CD4-positive, CD25-positive, alpha-beta regulatory T cell (primary cell): ENCODE measurements around the gene STXBP4. TPM values are rescaled to one million over a fixed set of nuclear protein-coding genes. Genes with fewer than 3 reads are reported as not detected.
A peak's percentile ranks its signal among the peaks of the same experiment; 100 is the strongest.

Source experiments
- ATAC-seq, 2 donors: fragments of 150-1000 bp; cut with Tn5 transposase; one replicate each; pipeline ENCODE4 v1.10.0; 2021; ENCODE audit warnings: low read depth in 2 of 2, moderate number of reproducible peaks in 2 of 2, moderate library complexity in 1 of 2
- DNase-seq, 3 donors: peaks; one replicate each; pipeline versions ENCODE4 v3.0.0 to v3.0.0-alpha.2; 2012 to 2022; ENCODE audit warnings: mixed read lengths in 1 of 3
- H3K27ac ChIP-seq: one replicate; pipeline ENCODE4 v1.7.0; 2013; ENCODE audit warnings: mild to moderate bottlenecking, low read length; ENCODE audit not compliant: insufficient read depth, poor library complexity, severe bottlenecking
- H3K27me3 ChIP-seq: one replicate; pipeline ENCODE4 v1.7.0; 2013; ENCODE audit warnings: low read length; ENCODE audit not compliant: control insufficient read depth, insufficient read depth
- H3K36me3 ChIP-seq: one replicate; pipeline ENCODE4 v1.7.0; 2013; ENCODE audit warnings: mild to moderate bottlenecking, low read length, moderate library complexity; ENCODE audit not compliant: control insufficient read depth, insufficient read depth
- H3K4me1 ChIP-seq: 2 replicates; pipeline ENCODE4 v1.7.0; 2013; ENCODE audit warnings: mild to moderate bottlenecking, low read length; ENCODE audit not compliant: insufficient read depth, control insufficient read depth, poor library complexity, severe bottlenecking
- H3K4me3 ChIP-seq: one replicate; pipeline ENCODE4 v1.7.0; 2013; ENCODE audit warnings: low read depth, mild to moderate bottlenecking, low read length, moderate library complexity
- H3K9me3 ChIP-seq, 2 experiments: 1 replicate in 1 of 2; 2 replicates in 1 of 2; pipeline ENCODE4 v1.7.0; 2013; ENCODE audit warnings: low read length in 2 of 2, mild to moderate bottlenecking in 1 of 2, moderate library complexity in 1 of 2; ENCODE audit not compliant: control insufficient read depth in 2 of 2
- H3K27ac Mint-ChIP-seq, 3 donors: one replicate each; pipeline ENCODE4 v1.8.0; 2020 to 2022; ENCODE audit warnings: mild to moderate bottlenecking in 3 of 3, mixed read lengths in 3 of 3, moderate library complexity in 2 of 3
- H3K27me3 Mint-ChIP-seq: one replicate; pipeline ENCODE4 v1.8.0; 2022; ENCODE audit warnings: mild to moderate bottlenecking, mixed read lengths
- H3K36me3 Mint-ChIP-seq: one replicate; pipeline ENCODE4 v1.8.0; 2020; ENCODE audit warnings: mixed read lengths
- H3K4me1 Mint-ChIP-seq, 4 donors: one replicate each; pipeline ENCODE4 v1.8.0; 2020 to 2022; ENCODE audit warnings: mixed read lengths in 4 of 4, mild to moderate bottlenecking in 1 of 4
- H3K4me3 Mint-ChIP-seq, 4 donors: one replicate each; pipeline ENCODE4 v1.8.0; 2020 to 2022; ENCODE audit warnings: mild to moderate bottlenecking in 4 of 4, mixed read lengths in 4 of 4, moderate library complexity in 3 of 4
- H3K9me3 Mint-ChIP-seq, 7 donors: one replicate each; pipeline ENCODE4 v1.8.0; 2020 to 2022; ENCODE audit warnings: mixed read lengths in 7 of 7, mild to moderate bottlenecking in 3 of 7, moderate library complexity in 2 of 7
- polyA plus RNA-seq, 4 donors: library from polyadenylated mRNA; unstranded; fragments of 300-500 nt; fragmentation: Illumina TruSeq; gene quantifications; one replicate each; pipeline ENCODE4 v1.2.3, GENCODE V29; 2021
- total RNA-seq: library from RNA; stranded (reverse); gene quantifications from one replicate; pipeline ENCODE4 v1.2.3, GENCODE V29; 2022

The STXBP4 gene
- total and polyA plus RNA-seq, 5 donors from 2014 or later, result 2.4 to 7.6 (median 2.7) TPM

DNA sequence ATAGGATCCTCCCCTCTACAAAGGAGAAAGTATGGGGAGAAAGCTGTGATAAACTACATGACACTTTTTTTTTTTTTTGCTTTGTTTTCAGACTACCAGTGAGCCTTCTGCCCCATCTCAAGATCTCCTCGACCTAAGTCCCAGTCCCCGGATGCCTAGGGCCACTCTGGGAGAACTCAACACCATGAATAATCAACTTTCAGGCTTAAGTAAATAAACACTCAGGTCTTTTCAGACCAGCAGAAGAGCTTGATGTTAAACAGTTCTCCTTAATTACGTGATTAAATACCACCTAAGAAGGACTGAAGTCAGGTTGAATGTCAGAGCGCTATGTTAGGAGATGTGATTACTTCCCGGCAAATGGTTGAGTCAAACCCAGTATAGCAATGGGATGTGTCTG is 31.5 kb upstream of the STXBP4 start:
- no peaks in the 10 kb centered on the region for H3K36me3 Mint-ChIP-seq
- H3K27me3 Mint-ChIP-seq, result peaks cover 9% of the 10 kb centered on the region
- Histone ChIP-seq H3K4me1 (no peaks in the 10 kb centered on the region), H3K4me3 (no peak overlapping the region), H3K27ac (no peak overlapping the region), H3K9me3 (no peaks in the 10 kb centered on the region), H3K36me3 (no peaks in the 10 kb centered on the region), H3K27me3 (peaks cover 5% of the 10 kb centered on the region)
- ATAC-seq, result no peak
- H3K9me3 Mint-ChIP-seq, result peaks cover 0 to 4% (median 0%) of the 10 kb centered on the region in 7 donors
- no peak overlapping the region for H3K27ac Mint-ChIP-seq
- DNase-seq, result no peak
- H3K4me1 Mint-ChIP-seq, result no peaks in the 10 kb centered on the region
- no peak overlapping the region for H3K4me3 Mint-ChIP-seq

DNA sequence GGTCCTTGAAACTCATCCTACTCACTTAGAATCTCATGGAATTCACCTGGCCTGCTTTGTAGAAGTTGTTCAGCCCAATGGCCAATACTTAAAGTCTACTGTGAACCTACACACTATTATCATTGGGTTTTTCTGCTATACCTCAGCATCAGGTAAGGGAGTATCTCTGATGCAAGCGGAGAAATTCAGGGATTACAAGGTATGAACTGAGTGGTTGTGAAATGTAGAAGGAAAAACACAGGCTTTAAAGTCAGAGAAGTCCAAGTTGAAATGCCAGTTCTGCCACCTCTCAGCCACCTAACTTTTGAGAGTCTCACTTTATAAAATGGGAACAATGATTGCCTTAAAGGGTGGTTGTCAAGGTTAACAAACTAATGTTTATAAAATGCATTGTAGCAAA is 31.1 kb upstream of the STXBP4 start:
- Mint-ChIP-seq H3K4me1 (no peaks in the 10 kb centered on the region), H3K27ac (no peak overlapping the region), H3K9me3 (peaks cover 0 to 4% (median 0%) of the 10 kb centered on the region in 7 donors), H3K36me3 (no peaks in the 10 kb centered on the region), H3K27me3 (peaks cover 9% of the 10 kb centered on the region), H3K4me3 (no peak overlapping the region)
- Histone ChIP-seq H3K4me1 (no peaks in the 10 kb centered on the region), H3K9me3 (no peaks in the 10 kb centered on the region), H3K27ac (no peak overlapping the region), H3K27me3 (peaks cover 5% of the 10 kb centered on the region), H3K36me3 (no peaks in the 10 kb centered on the region), H3K4me3 (no peak overlapping the region)
- no peak for DNase-seq
- no peak for ATAC-seq

DNA sequence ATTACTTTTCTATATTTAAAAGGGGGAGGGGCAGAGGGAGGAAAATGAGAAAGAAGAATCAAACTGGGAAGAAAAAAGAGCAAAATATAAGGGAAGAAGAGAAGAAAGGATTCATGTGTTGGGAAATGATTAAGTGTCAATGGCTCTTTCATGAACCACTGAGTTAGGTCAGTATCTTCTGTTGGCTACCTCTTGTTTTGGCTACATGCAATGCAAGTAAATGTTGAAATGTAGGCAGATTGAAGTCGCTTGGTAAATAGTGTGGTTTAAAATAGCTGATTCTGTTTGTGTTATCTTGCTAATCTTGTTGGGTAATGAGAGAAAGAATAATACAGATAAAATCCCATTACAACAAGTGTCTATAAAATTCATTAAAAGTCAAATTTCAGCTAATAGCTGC is 27.3 kb upstream of the STXBP4 start:
- no peak for DNase-seq
- no peak overlapping the region for H3K27ac Mint-ChIP-seq
- Histone ChIP-seq H3K36me3 (no peaks in the 10 kb centered on the region), H3K9me3 (no peaks in the 10 kb centered on the region), H3K27ac (no peak overlapping the region), H3K4me3 (no peak overlapping the region), H3K4me1 (no peaks in the 10 kb centered on the region), H3K27me3 (peaks cover 5% of the 10 kb centered on the region)
- peaks cover 21% of the 10 kb centered on the region for H3K27me3 Mint-ChIP-seq
- no peaks in the 10 kb centered on the region for H3K4me1 Mint-ChIP-seq
- no peak overlapping the region for H3K4me3 Mint-ChIP-seq
- no peak for ATAC-seq
- no peaks in the 10 kb centered on the region for H3K36me3 Mint-ChIP-seq
- H3K9me3 Mint-ChIP-seq, result peaks cover 0 to 7% (median 0%) of the 10 kb centered on the region in 7 donors

GRCh38 chr17:54944796-54945195 is 23.8 kb upstream of the STXBP4 start:
- no peaks in the 10 kb centered on the region for H3K36me3 ChIP-seq
- H3K9me3 Mint-ChIP-seq, result peaks cover 0 to 9% (median 0%) of the 10 kb centered on the region in 7 donors
- no peak for ATAC-seq
- no peaks in the 10 kb centered on the region for H3K9me3 ChIP-seq
- H3K4me3 ChIP-seq, result no peak overlapping the region
- DNase-seq, result no peak
- no peak overlapping the region for H3K27ac Mint-ChIP-seq
- no peaks in the 10 kb centered on the region for H3K4me1 ChIP-seq
- H3K4me1 Mint-ChIP-seq, result peaks cover 0 to 3% (median 0%) of the 10 kb centered on the region in 4 donors
- no peak overlapping the region for H3K4me3 Mint-ChIP-seq
- H3K27ac ChIP-seq, result no peak overlapping the region
- H3K27me3 Mint-ChIP-seq, result peaks cover 27% of the 10 kb centered on the region
- H3K36me3 Mint-ChIP-seq, result no peaks in the 10 kb centered on the region
- peaks cover 6% of the 10 kb centered on the region for H3K27me3 ChIP-seq

- Mint-ChIP-seq H3K27me3 (peaks cover 27% of the 10 kb centered on the region), H3K4me3 (no peak overlapping the region), H3K9me3 (peaks cover 0 to 9% (median 0%) of the 10 kb centered on the region in 7 donors), H3K4me1 (peaks cover 0 to 3% (median 0%) of the 10 kb centered on the region in 4 donors), H3K27ac (no peak overlapping the region), H3K36me3 (no peaks in the 10 kb centered on the region)
- no peak for ATAC-seq
- no peak for DNase-seq
- Histone ChIP-seq H3K4me1 (no peaks in the 10 kb centered on the region), H3K4me3 (no peak overlapping the region), H3K27ac (no peak overlapping the region), H3K27me3 (peaks cover 6% of the 10 kb centered on the region), H3K9me3 (no peaks in the 10 kb centered on the region), H3K36me3 (no peaks in the 10 kb centered on the region)
Measured at GRCh38 chr17:54945231-54945630, 23.3 kb upstream of the STXBP4 start.

GRCh38 chr17:54945671-54946070 is 22.9 kb upstream of the STXBP4 start:
- no peaks in the 10 kb centered on the region for H3K36me3 Mint-ChIP-seq
- Histone ChIP-seq H3K27ac (no peak overlapping the region), H3K27me3 (peaks cover 6% of the 10 kb centered on the region), H3K9me3 (no peaks in the 10 kb centered on the region), H3K36me3 (no peaks in the 10 kb centered on the region), H3K4me3 (no peak overlapping the region), H3K4me1 (no peaks in the 10 kb centered on the region)
- peaks cover 27% of the 10 kb centered on the region for H3K27me3 Mint-ChIP-seq
- DNase-seq (no peak), ATAC-seq (no peak)
- no peak overlapping the region for H3K4me3 Mint-ChIP-seq
- H3K27ac Mint-ChIP-seq, result no peak overlapping the region
- H3K4me1 Mint-ChIP-seq, result peaks cover 0 to 3% (median 0%) of the 10 kb centered on the region in 4 donors
- peaks cover 0 to 9% (median 0%) of the 10 kb centered on the region in 7 donors for H3K9me3 Mint-ChIP-seq

GRCh38 chr17:54947396-54947795 is 21.2 kb upstream of the STXBP4 start:
- Mint-ChIP-seq H3K36me3 (peaks cover 8% of the 10 kb centered on the region), H3K4me3 (no peak overlapping the region), H3K9me3 (peaks cover 0 to 5% (median 0%) of the 10 kb centered on the region in 7 donors), H3K27ac (no peak overlapping the region), H3K4me1 (peaks cover 0 to 3% (median 0%) of the 10 kb centered on the region in 4 donors), H3K27me3 (peaks cover 27% of the 10 kb centered on the region)
- H3K4me1 ChIP-seq, result no peaks in the 10 kb centered on the region
- no peaks in the 10 kb centered on the region for H3K9me3 ChIP-seq
- no peak overlapping the region for H3K27ac ChIP-seq
- ATAC-seq, result no peak
- peaks cover 6% of the 10 kb centered on the region for H3K27me3 ChIP-seq
- H3K36me3 ChIP-seq, result no peaks in the 10 kb centered on the region
- no peak overlapping the region for H3K4me3 ChIP-seq
- no peak for DNase-seq

DNA sequence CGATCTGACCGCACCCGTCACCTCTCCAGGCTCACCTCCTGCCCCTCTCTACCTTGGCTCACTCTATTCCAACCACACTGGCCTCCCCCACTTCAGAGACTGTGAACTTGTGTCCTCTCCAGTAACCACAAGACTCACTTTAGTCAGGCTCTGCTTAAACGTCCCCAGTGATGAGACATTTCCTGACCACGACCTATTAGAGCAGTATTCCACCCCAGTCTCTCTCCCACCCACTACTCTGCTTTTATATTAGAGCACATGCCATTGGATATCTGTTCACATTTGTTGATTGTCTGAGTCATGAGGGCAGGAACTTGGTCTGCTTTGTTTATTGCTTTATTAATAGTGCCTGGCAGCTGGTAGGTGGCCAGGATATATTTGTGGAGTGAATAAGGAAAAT is 20.2 kb upstream of the STXBP4 start:
- Mint-ChIP-seq H3K27ac (no peak overlapping the region), H3K9me3 (peaks cover 0 to 5% (median 0%) of the 10 kb centered on the region in 7 donors), H3K36me3 (peaks cover 8% of the 10 kb centered on the region), H3K27me3 (peaks cover 27% of the 10 kb centered on the region), H3K4me1 (peaks cover 0 to 3% (median 0%) of the 10 kb centered on the region in 4 donors), H3K4me3 (peak overlapping the region in 1 of 4 donors; percentile 33)
- DNase-seq, result no peak
- Histone ChIP-seq H3K36me3 (no peaks in the 10 kb centered on the region), H3K4me1 (no peaks in the 10 kb centered on the region), H3K4me3 (no peak overlapping the region), H3K9me3 (no peaks in the 10 kb centered on the region), H3K27me3 (peaks cover 6% of the 10 kb centered on the region), H3K27ac (no peak overlapping the region)
- ATAC-seq, result no peak
